NCI-H1694 treated with DMSO at 0.1 percent for 48 hours (cell line): ENCODE results near the gene SLC6A1.

ENCODE experiments used
- DNase-seq: peaks from one replicate; lab custom pipeline; 2025; lab: John Stamatoyannopoulos, UW

SLC6A1 gene

GRCh38 chr3:10970306-10970960 is 22.1 kb upstream of the SLC6A1 start:
- no peak for DNase-seq

GRCh38 chr3:10972072-10972782 is 20.3 kb upstream of the SLC6A1 start:
- no peak for DNase-seq

- no peak for DNase-seq
These were observed 19.4 kb upstream of the SLC6A1 start for GRCh38 chr3:10973046-10973595.

- no peak for DNase-seq
These were observed 18.4 kb upstream of the SLC6A1 start for GRCh38 chr3:10974131-10974530.

GRCh38 chr3:10974746-10975375 is 17.7 kb upstream of the SLC6A1 start:
- no peak for DNase-seq

GRCh38 chr3:10975695-10976234 is 16.8 kb upstream of the SLC6A1 start:
- DNase-seq: no peak

- DNase-seq: no peak
These were observed 15.8 kb upstream of the SLC6A1 start for GRCh38 chr3:10976770-10977169.

GRCh38 chr3:10977892-10978510 is 14.5 kb upstream of the SLC6A1 start:
- no peak for DNase-seq

GRCh38 chr3:10978956-10979355 is 13.6 kb upstream of the SLC6A1 start:
- no peak for DNase-seq

GRCh38 chr3:10980312-10980711 is 12.2 kb upstream of the SLC6A1 start:
- DNase-seq: no peak

- no peak for DNase-seq
These were observed 11.5 kb upstream of the SLC6A1 start for GRCh38 chr3:10981031-10981430.

GRCh38 chr3:10981961-10982360 is 10.6 kb upstream of the SLC6A1 start:
- no peak for DNase-seq

- no peak for DNase-seq
These were observed 9.8 kb upstream of the SLC6A1 start for GRCh38 chr3:10982782-10983181.

GRCh38 chr3:10983219-10983916 is 9.2 kb upstream of the SLC6A1 start:
- no peak for DNase-seq

- no peak for DNase-seq
These were observed 8.1 kb upstream of the SLC6A1 start for GRCh38 chr3:10984371-10984896.

- DNase-seq: no peak
These were observed 7.4 kb upstream of the SLC6A1 start for GRCh38 chr3:10985181-10985580.

GRCh38 chr3:10986592-10986991 is 6.0 kb upstream of the SLC6A1 start:
- DNase-seq: no peak

GRCh38 chr3:10988001-10988665 is 4.4 kb upstream of the SLC6A1 start:
- no peak for DNase-seq

GRCh38 chr3:10988991-10989484 is 3.5 kb upstream of the SLC6A1 start:
- no peak for DNase-seq

GRCh38 chr3:10992943-10993728 is 588 bp downstream of the SLC6A1 start:
- DNase-seq: no peak
